Adrenal gland (tissue), 12 donors: ENCODE data around the gene ENTREP3. TPM values are rescaled to one million over a fixed set of nuclear protein-coding genes. Genes with fewer than 3 reads are reported as not detected.
"Not testable (repeated sequence)": the region's sequence is repeated elsewhere in the genome, so short reads cannot be mapped to it uniquely, and the experiment has no call there.

ENCODE experiments used
- DNase-seq, 7 donors: peaks; one replicate each; pipeline ENCODE4 v3.0.0-alpha.2; 2019 to 2020
- H3K27ac ChIP-seq, 5 donors: fragments of 200-600 bp; sonication (generic) in 4 of 5; 1 replicate in 3 of 5; 2 replicates in 2 of 5; pipeline versions ENCODE4 v1.5.1 to v1.8.0; 2016 to 2020; ENCODE audit warnings: mild to moderate bottlenecking in 1 of 5
- H3K27me3 ChIP-seq: fragments of 200-600 bp; 2 replicates; pipeline ENCODE4 v1.8.0; 2021
- H3K36me3 ChIP-seq, 2 donors: fragments of 200-600 bp; replicated peaks in 1 of 2; 1 replicate in 1 of 2; 2 replicates in 1 of 2; pipeline versions ENCODE4 v1.5.1 to v1.8.0; 2018 to 2022
- H3K4me1 ChIP-seq, 2 donors: fragments of 200-600 bp; replicated peaks in 1 of 2; 1 replicate in 1 of 2; 2 replicates in 1 of 2; pipeline versions ENCODE4 v1.5.1 to v1.8.0; 2018 to 2021
- H3K4me3 ChIP-seq, 4 donors: fragments of 200-600 bp; sonication (generic) in 3 of 4; one replicate each; pipeline ENCODE4 v1.5.1; 2016 to 2018
- H3K9me3 ChIP-seq, 3 donors: fragments of 200-600 bp; sonication (generic) in 1 of 3; replicated peaks in 1 of 3; 1 replicate in 2 of 3; 2 replicates in 1 of 3; pipeline versions ENCODE4 v1.5.1 to v1.8.0; 2016 to 2021
- POLR2A ChIP-seq, 2 donors: fragments of 450-650 bp; IDR thresholded peaks; one replicate each; pipeline ENCODE4 v1.6.1; 2017; ENCODE audit warnings: antibody characterized with exemption in 2 of 2, mild to moderate bottlenecking in 2 of 2, moderate library complexity in 1 of 2
- WGBS, 4 donors: extraction: QIAGEN DNeasy Blood & Tissue Kit in 2 of 4; methylation state at CpG; one replicate each; pipeline versions ENCODE4 v1.1.5 to v1.1.7; 2013 to 2017; 5-methylcytosine and 5-hydroxymethylcytosine counted together
- intact Hi-C, 2 donors: fragments of 100-400 bp; cut with DNase I; formaldehyde crosslinking; loops; one replicate each; pipeline versions ENCODE4 v1.14.1 to v1.15.0; 2022 to 2023
- polyA plus RNA-seq, 3 donors: library from polyadenylated mRNA; stranded (reverse); fragments of 200-250 nt in 2 of 3; fragments of 350-450 nt in 1 of 3; fragmentation: Illumina TruSeq in 1 of 3; extraction: RNeasy Lipid Tissue Mini Kit (QIAGEN cat#74804) in 1 of 3; gene quantifications; one replicate each; pipeline ENCODE4 v1.2.3, GENCODE V29; 2013 to 2014
- total RNA-seq, 9 donors: library from RNA; depleted of rRNA in 4 of 9; stranded (reverse); fragments of >200 nt in 4 of 9; fragments of 120-200 nt in 1 of 9; fragmentation: NEBNext Ultra II Directional in 1 of 9; extraction: Animal tissue kit (Norgen Biotek cat#: 25700) in 1 of 9; gene quantifications; one replicate each; pipeline versions ENCODE4 v1.1.0 to v1.2.4, GENCODE V29; 2013 to 2023
- TF ChIP-seq, protein P1 (sequence below), 6 experiments: fragments of 450-650 bp in 4 of 6; fragments of 200-600 bp in 2 of 6; sonication (generic) in 1 of 6; IDR thresholded peaks; 1 replicate in 5 of 6; 2 replicates in 1 of 6; pipeline versions ENCODE4 v1.5.1 to v1.8.0; 2016 to 2021; ENCODE audit warnings: antibody characterized with exemption in 6 of 6, mild to moderate bottlenecking in 2 of 6, moderate library complexity in 1 of 6
- donor health status: healthy with polysubstance abuse.
- donor health status: Bipolar disorder and iron deficiency.
- donor health status: DM: yes; HTN: yes; CAD: no.
- donor health status: DM: no; HTN: no; CAD: no.
- donor health status: DM: no; HTN: no; CAD: no.
- donor health status: DM: yes; HTN: yes; CAD: no.

Gene ENTREP3
- total and polyA plus RNA-seq, 12 donors, result 8.5 to 43.0 (median 26.4) TPM

DNA sequence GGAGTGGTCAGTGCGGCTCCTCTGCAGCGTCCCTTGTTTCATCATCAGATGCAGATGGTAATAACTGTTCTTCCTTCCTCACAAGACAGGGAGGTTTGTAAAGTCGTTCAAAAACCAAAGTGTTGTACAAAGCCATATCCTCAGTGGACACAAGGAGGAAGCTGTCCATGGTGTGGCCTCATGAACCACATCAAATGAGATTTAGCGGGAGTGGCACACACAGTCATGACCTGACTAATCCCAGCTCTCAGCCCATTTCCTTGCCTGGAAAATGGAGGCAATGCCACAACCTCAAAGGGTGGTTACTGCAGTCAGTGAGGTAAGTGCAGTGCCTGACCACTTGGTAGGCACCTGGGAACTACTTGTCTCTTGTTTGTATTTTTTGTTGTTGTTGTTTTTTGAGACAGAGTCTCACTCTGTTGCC, 13.4 kb downstream of the ENTREP3 start:
- 59 to 76% (median 69%) methylated on average over 4 of the region's 4 CpGs for WGBS, 4 donors
- peaks cover 0 to 12% of the 10 kb centered on the region in 2 donors for H3K36me3 ChIP-seq
- peak in 1 of 7 donors; percentile 23 for DNase-seq
- peak overlapping the region in 3 of 5 donors; percentile 21 to 59 (median 58) for H3K27ac ChIP-seq
- H3K4me1 ChIP-seq, result peaks cover 20 to 21% of the 10 kb centered on the region in 2 donors
- no peak overlapping the region for H3K4me3 ChIP-seq
- intact Hi-C loops, result loop anchor here in 1 of 2 donors (5.0 kb wide), 1 partner anchor 35 kb away; the partner anchor contains the start of genes MTX1 and THBS3
- TF ChIP-seq, protein P1, sequence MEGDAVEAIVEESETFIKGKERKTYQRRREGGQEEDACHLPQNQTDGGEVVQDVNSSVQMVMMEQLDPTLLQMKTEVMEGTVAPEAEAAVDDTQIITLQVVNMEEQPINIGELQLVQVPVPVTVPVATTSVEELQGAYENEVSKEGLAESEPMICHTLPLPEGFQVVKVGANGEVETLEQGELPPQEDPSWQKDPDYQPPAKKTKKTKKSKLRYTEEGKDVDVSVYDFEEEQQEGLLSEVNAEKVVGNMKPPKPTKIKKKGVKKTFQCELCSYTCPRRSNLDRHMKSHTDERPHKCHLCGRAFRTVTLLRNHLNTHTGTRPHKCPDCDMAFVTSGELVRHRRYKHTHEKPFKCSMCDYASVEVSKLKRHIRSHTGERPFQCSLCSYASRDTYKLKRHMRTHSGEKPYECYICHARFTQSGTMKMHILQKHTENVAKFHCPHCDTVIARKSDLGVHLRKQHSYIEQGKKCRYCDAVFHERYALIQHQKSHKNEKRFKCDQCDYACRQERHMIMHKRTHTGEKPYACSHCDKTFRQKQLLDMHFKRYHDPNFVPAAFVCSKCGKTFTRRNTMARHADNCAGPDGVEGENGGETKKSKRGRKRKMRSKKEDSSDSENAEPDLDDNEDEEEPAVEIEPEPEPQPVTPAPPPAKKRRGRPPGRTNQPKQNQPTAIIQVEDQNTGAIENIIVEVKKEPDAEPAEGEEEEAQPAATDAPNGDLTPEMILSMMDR (IDR thresholded peaks at IDR 0.05), result no peak
- no peak for TF ChIP-seq POLR2A (IDR thresholded peaks at IDR 0.05)
- H3K9me3 ChIP-seq, result no peaks in the 10 kb centered on the region
- H3K27me3 ChIP-seq, result no peaks in the 10 kb centered on the region

DNA sequence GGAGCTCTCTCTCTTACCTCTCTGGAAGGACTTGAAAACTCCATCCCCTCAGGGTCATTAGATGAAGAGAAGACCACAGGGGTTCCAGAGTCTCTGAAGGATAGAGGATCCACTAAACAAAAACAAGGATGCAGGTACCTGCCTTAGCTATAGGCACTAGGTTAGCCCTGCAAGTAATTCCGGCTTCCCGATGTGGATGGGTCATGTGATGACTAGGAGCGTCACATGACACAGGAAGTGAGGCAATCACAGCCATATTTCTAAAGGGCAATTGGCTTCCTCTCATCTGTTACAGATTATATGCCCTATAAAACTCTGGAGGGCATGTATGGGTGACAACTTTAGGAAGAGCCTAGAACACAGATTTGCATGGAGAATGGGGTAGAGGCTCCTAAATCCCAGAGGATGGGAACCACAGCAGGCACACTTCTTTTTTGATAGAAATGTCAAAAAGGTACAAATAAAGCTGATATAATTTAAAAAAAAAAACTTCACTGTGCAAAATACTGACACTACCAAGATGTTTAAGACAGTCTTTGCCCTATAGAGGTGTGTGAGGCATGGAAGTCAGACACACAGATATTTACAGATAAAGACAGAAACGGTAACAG, 14.1 kb downstream of the ENTREP3 start:
- H3K27me3 ChIP-seq, result no peaks in the 10 kb centered on the region
- 12 to 16% (median 14%) methylated on average over 4 of the region's 4 CpGs for WGBS, 4 donors
- intact Hi-C loops, result loop anchor here in 1 of 2 donors (5.0 kb wide), 1 partner anchor 34 kb away; the partner anchor contains the start of genes MTX1 and THBS3
- H3K27ac ChIP-seq, result peak overlapping the region in 3 of 5 donors; percentile 21 to 59 (median 58)
- peaks cover 20 to 21% of the 10 kb centered on the region in 2 donors for H3K4me1 ChIP-seq
- DNase-seq, result peak; percentile 72 to 90 (median 77)
- H3K36me3 ChIP-seq, result peaks cover 0 to 19% of the 10 kb centered on the region in 2 donors
- H3K4me3 ChIP-seq, result peak overlapping the region in 1 of 4 donors; percentile 56
- peak in 1 of 2 donors; percentile 19 for TF ChIP-seq POLR2A (IDR thresholded peaks at IDR 0.05)
- TF ChIP-seq, protein P1 (IDR thresholded peaks at IDR 0.05), result no peak
- H3K9me3 ChIP-seq, result no peaks in the 10 kb centered on the region

- Histone ChIP-seq H3K36me3 (peaks cover 0 to 26% of the 10 kb centered on the region in 2 donors), H3K27me3 (no peaks in the 10 kb centered on the region), H3K27ac (no peak overlapping the region), H3K9me3 (no peaks in the 10 kb centered on the region), H3K4me3 (no peak overlapping the region), H3K4me1 (peaks cover 15% of the 10 kb centered on the region in 2 donors)
- no peak for DNase-seq
- WGBS, 4 donors, result 48 to 60% (median 54%) methylated on average over 5 of the region's 5 CpGs
- intact Hi-C loops, result no loop called here
- no peak for TF ChIP-seq POLR2A (IDR thresholded peaks at IDR 0.05)
- TF ChIP-seq, protein P1 (IDR thresholded peaks at IDR 0.05), result no peak
Observed at GRCh38 chr1:155236451-155236850, 18.8 kb downstream of the ENTREP3 start.

DNA sequence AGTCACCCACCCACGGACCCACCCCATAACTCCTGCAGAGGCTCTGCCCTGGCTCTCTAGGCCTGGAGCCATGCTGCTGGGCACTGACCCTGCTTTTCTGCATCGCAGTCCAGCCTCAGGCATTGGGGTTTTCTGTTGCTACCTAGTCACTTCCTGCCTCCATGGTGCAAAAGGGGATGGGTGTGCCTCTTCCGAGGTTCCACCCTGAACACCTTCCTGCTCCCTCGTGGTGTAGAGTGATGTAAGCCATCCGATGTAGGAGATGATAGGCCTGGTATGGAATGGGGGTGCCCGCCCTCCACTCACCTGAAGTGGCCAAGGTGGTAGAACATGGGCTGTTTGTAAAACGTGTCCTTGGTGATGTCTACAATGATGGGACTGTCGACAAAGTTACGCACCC, 19.9 kb downstream of the ENTREP3 start:
- H3K27ac ChIP-seq, H3K4me3 ChIP-seq, H3K9me3 ChIP-seq, intact Hi-C loops, H3K27me3 ChIP-seq, DNase-seq: not testable (repeated sequence)
- 81 to 92% (median 89%) methylated on average over 3 to 9 of the region's 9 CpGs for WGBS, 4 donors
- Histone ChIP-seq H3K36me3 (peaks cover 0 to 26% of the 10 kb centered on the region in 2 donors), H3K4me1 (peaks cover 11 to 12% of the 10 kb centered on the region in 2 donors)

DNA sequence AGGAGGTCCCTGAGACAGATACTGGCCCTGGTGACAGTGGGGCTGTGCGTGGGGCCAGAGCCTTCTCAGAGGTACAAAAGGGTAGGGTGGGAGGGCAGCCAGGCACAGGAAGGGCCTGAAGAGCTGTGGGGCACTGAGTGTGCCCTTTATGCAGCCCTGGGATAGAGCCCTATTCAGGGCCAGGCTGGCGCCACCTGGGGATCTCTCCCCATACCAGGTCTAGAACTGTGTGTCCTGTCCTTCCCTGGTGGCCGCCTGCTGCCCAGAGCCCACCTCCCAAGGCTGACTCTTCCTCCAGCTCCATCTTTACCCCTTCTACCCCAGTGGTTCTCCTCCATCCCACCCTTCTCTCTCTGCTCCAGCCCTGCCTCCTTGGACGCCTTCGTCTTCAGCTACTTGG, 21.8 kb downstream of the ENTREP3 start:
- intact Hi-C loops, H3K27me3 ChIP-seq, H3K27ac ChIP-seq, DNase-seq, H3K4me3 ChIP-seq, H3K9me3 ChIP-seq: not testable (repeated sequence)
- H3K4me1 ChIP-seq, result peaks cover 8 to 11% of the 10 kb centered on the region in 2 donors
- H3K36me3 ChIP-seq, result peaks cover 0 to 26% of the 10 kb centered on the region in 2 donors
- 75 to 100% (median 98%) methylated on average over 1 of the region's 5 CpGs for WGBS, 4 donors

GRCh38 chr1:155232001-155232978, 23.0 kb downstream of the ENTREP3 start:
- Histone ChIP-seq H3K4me1 (peaks cover 11 to 12% of the 10 kb centered on the region in 2 donors), H3K36me3 (peaks cover 0 to 18% of the 10 kb centered on the region in 2 donors), H3K27ac (peak overlapping the region; percentile 6 to 86 (median 58))
- H3K4me3 ChIP-seq, intact Hi-C loops, H3K9me3 ChIP-seq, H3K27me3 ChIP-seq: not testable (repeated sequence)
- 31 to 51% (median 38%) methylated on average over 8 to 13 of the region's 13 CpGs for WGBS, 4 donors
- DNase-seq, result peak; percentile 76 to 89 (median 82)

DNA sequence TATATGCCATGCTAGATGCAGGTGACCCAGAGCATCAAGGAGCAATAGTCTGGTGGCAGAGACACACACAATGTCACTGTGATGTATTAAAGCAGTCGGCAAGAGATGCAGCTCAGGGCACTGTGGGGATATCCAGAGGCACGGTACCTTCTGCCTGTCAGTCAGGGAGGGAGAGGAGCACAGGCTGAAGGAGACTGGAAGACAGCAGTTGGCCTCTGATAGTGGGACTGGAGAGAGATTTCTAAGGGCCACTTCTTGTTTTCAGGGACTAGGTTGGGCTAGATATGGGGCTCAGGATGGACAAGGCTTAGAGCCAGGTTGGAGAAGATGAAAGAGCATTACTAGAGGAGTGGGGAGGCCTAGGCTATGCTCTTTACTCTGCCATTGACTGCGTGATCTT, 24.0 kb downstream of the ENTREP3 start:
- H3K36me3 ChIP-seq, DNase-seq, H3K27me3 ChIP-seq, intact Hi-C loops, H3K4me3 ChIP-seq, H3K9me3 ChIP-seq: not testable (repeated sequence)
- peak overlapping the region in 4 of 5 donors; percentile 40 to 86 (median 70) for H3K27ac ChIP-seq
- H3K4me1 ChIP-seq, result peaks cover 17% of the 10 kb centered on the region in 2 donors
- WGBS, 4 donors, result 48 to 81% (median 72%) methylated on average over 3 of the region's 3 CpGs
